H1 (cell line): ENCODE data around the gene TOR4A.

Source experiments
- EP300 ChIP-seq, 2 experiments: IDR thresholded peaks; 1 replicate in 1 of 2; 2 replicates in 1 of 2; pipeline ENCODE4 v1.6.1; 2011 to 2012; ENCODE audit warnings: low read depth in 2 of 2, low read length in 2 of 2, mild to moderate bottlenecking in 2 of 2, borderline replicate concordance in 1 of 2, inconsistent platforms in 1 of 2, moderate library complexity in 1 of 2
- FOSL1 ChIP-seq: IDR thresholded peaks from 2 replicates; pipeline ENCODE4 v1.6.1; 2011; ENCODE audit warnings: mild to moderate bottlenecking, low read depth, low read length, moderate library complexity; ENCODE audit not compliant: insufficient read depth
- KDM5A ChIP-seq: fragments of 200-600 bp; IDR thresholded peaks from 2 replicates; pipeline ENCODE4 v1.7.1; 2012; ENCODE audit warnings: mild to moderate bottlenecking, low read length, inconsistent platforms, mixed read lengths
- PHF8 ChIP-seq: fragments of 200-600 bp; sonication (generic); conservative IDR thresholded peaks from 2 replicates; pipeline ENCODE4 v1.7.1; 2012; ENCODE audit warnings: low read depth, mild to moderate bottlenecking, inconsistent platforms, low read length, moderate library complexity
- SIX5 ChIP-seq: IDR thresholded peaks from 2 replicates; pipeline ENCODE4 v1.6.1; 2011; ENCODE audit warnings: mild to moderate bottlenecking, low read depth, low read length
- TEAD4 ChIP-seq: IDR thresholded peaks from 2 replicates; pipeline ENCODE4 v1.6.1; 2012; ENCODE audit warnings: low read depth, low read length, inconsistent platforms, mixed read lengths
- YY1 ChIP-seq: IDR thresholded peaks from 2 replicates; pipeline ENCODE4 v1.6.1; 2011; ENCODE audit warnings: low read depth, mild to moderate bottlenecking, low read length
- TF ChIP-seq, protein P1 (sequence below), 3 experiments: IDR thresholded peaks; 1 replicate in 2 of 3; 2 replicates in 1 of 3; pipeline versions ENCODE4 v1.5.1 to v1.6.1; 2011; ENCODE audit warnings: low read length in 3 of 3, mild to moderate bottlenecking in 3 of 3, inconsistent platforms in 2 of 3, low read depth in 1 of 3, moderate library complexity in 1 of 3; ENCODE audit not compliant: insufficient read depth in 1 of 3; ENCODE audit errors: control extremely low read depth in 1 of 3

DNA sequence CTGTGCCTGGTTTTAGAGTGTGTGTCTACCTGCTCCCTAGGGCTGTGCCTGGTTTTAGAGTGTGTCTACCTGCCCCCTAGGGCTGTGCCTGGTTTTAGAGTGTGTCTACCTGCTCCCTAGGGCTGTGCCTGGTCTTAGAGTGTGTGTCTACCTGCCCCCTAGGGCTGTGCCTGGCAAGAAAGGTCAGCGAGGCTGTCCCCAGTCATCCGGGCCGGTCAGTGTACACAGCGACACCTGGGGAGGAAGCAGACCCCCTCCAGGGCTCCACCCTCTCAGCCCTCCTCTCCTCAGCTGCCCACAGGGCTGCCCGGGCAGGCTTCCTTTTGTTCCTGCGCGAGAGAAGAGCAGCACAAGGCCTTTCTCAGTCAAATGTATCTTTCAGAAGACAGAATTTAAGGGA lies 20.4 kb downstream of the TOR4A start:
- TF ChIP-seq TEAD4: no peak
- TF ChIP-seq EP300 (IDR thresholded peaks at IDR 0.05; ENCODE audit: borderline replicate concordance in 1 of 2, low read depth in 2 of 2, low read length in 2 of 2): no peak
- TF ChIP-seq SIX5: no peak
- no peak for TF ChIP-seq FOSL1
- no peak for TF ChIP-seq YY1
- TF ChIP-seq, protein P1, sequence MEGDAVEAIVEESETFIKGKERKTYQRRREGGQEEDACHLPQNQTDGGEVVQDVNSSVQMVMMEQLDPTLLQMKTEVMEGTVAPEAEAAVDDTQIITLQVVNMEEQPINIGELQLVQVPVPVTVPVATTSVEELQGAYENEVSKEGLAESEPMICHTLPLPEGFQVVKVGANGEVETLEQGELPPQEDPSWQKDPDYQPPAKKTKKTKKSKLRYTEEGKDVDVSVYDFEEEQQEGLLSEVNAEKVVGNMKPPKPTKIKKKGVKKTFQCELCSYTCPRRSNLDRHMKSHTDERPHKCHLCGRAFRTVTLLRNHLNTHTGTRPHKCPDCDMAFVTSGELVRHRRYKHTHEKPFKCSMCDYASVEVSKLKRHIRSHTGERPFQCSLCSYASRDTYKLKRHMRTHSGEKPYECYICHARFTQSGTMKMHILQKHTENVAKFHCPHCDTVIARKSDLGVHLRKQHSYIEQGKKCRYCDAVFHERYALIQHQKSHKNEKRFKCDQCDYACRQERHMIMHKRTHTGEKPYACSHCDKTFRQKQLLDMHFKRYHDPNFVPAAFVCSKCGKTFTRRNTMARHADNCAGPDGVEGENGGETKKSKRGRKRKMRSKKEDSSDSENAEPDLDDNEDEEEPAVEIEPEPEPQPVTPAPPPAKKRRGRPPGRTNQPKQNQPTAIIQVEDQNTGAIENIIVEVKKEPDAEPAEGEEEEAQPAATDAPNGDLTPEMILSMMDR (IDR thresholded peaks at IDR 0.05; ENCODE audit: control extremely low read depth in 1 of 3, insufficient read depth in 1 of 3, low read depth in 1 of 3, low read length in 3 of 3): no peak
- no peak for TF ChIP-seq KDM5A
- TF ChIP-seq PHF8: no peak
